Erythroblast (primary cell): ENCODE data around the gene TRIO.

ENCODE experiments used
- GATA1 ChIP-seq: IDR thresholded peaks from 2 replicates; pipeline ENCODE4 v1.6.1; 2011; ENCODE audit warnings: low read depth, mild to moderate bottlenecking, control low read depth, low read length, moderate library complexity
- POLR2A ChIP-seq: IDR thresholded peaks from 2 replicates; pipeline ENCODE4 v1.6.1; 2011; ENCODE audit warnings: mild to moderate bottlenecking, low read length

DNA sequence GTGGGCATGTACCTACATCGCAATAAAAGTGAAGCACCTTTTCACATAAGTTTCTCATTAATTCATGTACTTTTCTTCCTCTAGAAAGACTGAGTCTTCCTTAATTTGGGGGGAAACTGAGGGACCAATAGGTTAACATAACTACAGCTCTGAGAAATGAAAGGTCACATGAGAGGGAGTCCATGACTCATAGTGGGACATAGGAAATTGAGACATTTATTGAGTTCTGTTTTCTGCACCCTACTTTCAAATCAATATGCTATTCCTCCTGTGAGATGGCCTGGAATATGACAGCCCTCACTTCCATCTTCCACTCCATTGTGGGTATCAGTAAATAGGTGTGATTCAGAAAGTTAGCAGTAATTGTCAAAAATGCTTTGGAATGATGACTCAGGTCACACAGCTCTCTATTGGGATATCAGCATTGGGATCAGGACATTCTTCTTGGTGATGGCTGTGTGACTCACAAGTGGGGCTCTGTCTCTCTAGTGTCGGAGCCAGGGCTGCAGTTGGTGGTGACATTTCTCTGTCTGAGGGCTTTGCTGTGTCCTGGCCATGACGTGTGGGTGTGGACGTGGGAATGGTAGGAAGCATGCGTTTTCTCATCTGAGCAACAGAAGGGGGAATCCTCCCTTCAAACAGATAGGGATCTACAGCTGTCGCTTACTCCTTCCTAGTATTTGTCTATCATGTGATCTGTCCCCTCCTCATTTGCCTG, 125.0 kb downstream of the TRIO start:
- TF ChIP-seq POLR2A (no peak), GATA1 (no peak)
